Osteocyte (in vitro differentiated cells): Measurements from ENCODE around the gene KRTAP4-4. TPM values are rescaled to one million over a fixed set of nuclear protein-coding genes. Genes with fewer than 3 reads are reported as not detected.
"Not testable (repeated sequence)": the region's sequence is repeated elsewhere in the genome, so short reads cannot be mapped to it uniquely, and the experiment has no call there.

Experiments
- DNase-seq: peaks from one replicate; pipeline ENCODE4 v3.0.0; 2021; ENCODE audit warnings: mixed read lengths; ENCODE audit not compliant: unreplicated experiment; ENCODE audit errors: extremely low spot score
- H3K27ac Mint-ChIP-seq: one replicate; pipeline ENCODE4 v1.8.0; 2021; ENCODE audit warnings: mild to moderate bottlenecking, mixed read lengths; ENCODE audit not compliant: unreplicated experiment
- H3K27me3 Mint-ChIP-seq: one replicate; pipeline ENCODE4 v1.8.0; 2021; ENCODE audit warnings: mixed read lengths; ENCODE audit not compliant: unreplicated experiment
- H3K36me3 Mint-ChIP-seq: one replicate; pipeline ENCODE4 v1.8.0; 2021; ENCODE audit warnings: mixed read lengths; ENCODE audit not compliant: unreplicated experiment
- H3K4me1 Mint-ChIP-seq: one replicate; pipeline ENCODE4 v1.8.0; 2021; ENCODE audit warnings: mixed read lengths; ENCODE audit not compliant: unreplicated experiment
- H3K4me3 Mint-ChIP-seq: one replicate; pipeline ENCODE4 v1.8.0; 2021; ENCODE audit warnings: mild to moderate bottlenecking, moderate library complexity, mixed read lengths; ENCODE audit not compliant: unreplicated experiment
- H3K9me3 Mint-ChIP-seq: one replicate; pipeline ENCODE4 v1.8.0; 2021; ENCODE audit warnings: mixed read lengths; ENCODE audit not compliant: unreplicated experiment
- total RNA-seq: library from RNA; stranded (reverse); gene quantifications from 2 replicates; pipeline ENCODE4 v1.2.1, GENCODE V29; 2021
- TF ChIP-seq, protein P1 (sequence below): fragments of 200-600 bp; sonication (generic); IDR thresholded peaks from 2 replicates; pipeline ENCODE4 v1.5.0; 2021; ENCODE audit warnings: antibody characterized with exemption, mild to moderate bottlenecking, moderate library complexity

Gene KRTAP4-4
- total RNA-seq, 1 donor from 2014 or later, result not detected

DNA sequence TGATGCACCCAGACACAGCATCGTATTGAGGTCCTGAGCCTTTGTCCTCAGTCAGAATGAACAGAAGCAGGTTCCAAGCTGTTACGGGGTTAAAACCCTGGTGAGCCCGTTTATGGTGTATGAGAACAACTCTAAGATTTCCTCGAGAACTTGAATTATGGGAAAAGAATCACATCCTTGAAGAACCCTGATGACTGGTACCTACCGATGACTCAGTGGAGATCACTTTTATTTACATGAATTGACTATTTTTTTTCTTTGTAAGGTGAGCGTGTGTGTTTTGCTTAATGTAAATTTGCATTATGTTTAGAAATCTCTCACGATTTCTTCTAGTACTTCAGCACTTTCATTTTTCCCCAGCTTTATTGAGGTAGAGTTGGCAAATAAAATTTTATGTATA is 3.3 kb upstream of the KRTAP4-4 start:
- H3K9me3 Mint-ChIP-seq, result no peaks in the 10 kb centered on the region
- H3K4me3 Mint-ChIP-seq, result no peak overlapping the region
- no peaks in the 10 kb centered on the region for H3K36me3 Mint-ChIP-seq
- H3K27me3 Mint-ChIP-seq, result no peaks in the 10 kb centered on the region
- DNase-seq, result no peak
- H3K27ac Mint-ChIP-seq, result no peak overlapping the region
- H3K4me1 Mint-ChIP-seq, result no peaks in the 10 kb centered on the region
- TF ChIP-seq, protein P1, sequence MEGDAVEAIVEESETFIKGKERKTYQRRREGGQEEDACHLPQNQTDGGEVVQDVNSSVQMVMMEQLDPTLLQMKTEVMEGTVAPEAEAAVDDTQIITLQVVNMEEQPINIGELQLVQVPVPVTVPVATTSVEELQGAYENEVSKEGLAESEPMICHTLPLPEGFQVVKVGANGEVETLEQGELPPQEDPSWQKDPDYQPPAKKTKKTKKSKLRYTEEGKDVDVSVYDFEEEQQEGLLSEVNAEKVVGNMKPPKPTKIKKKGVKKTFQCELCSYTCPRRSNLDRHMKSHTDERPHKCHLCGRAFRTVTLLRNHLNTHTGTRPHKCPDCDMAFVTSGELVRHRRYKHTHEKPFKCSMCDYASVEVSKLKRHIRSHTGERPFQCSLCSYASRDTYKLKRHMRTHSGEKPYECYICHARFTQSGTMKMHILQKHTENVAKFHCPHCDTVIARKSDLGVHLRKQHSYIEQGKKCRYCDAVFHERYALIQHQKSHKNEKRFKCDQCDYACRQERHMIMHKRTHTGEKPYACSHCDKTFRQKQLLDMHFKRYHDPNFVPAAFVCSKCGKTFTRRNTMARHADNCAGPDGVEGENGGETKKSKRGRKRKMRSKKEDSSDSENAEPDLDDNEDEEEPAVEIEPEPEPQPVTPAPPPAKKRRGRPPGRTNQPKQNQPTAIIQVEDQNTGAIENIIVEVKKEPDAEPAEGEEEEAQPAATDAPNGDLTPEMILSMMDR, result no peak

DNA sequence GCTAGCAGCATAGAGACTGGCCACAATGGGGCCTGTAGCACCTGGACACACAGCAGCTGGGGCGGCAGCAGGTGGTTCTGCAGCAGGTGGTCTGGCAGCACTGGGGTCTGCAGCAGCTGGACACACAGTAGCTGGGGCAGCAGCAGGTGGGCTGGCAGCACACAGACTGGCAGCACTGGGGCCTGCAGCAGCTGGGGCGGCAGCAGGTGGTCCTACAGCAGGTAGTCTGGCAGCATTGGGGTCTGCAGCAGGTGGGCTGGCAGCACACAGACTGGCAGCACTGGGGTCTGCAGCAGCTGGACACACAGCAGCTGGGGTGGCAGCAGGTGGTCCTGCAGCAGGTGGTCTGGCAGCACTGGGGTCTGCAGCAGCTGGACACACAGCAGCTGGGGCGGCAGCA is 358 bp downstream of the KRTAP4-4 start:
- H3K27ac Mint-ChIP-seq, H3K36me3 Mint-ChIP-seq, H3K9me3 Mint-ChIP-seq, H3K4me3 Mint-ChIP-seq, DNase-seq, H3K4me1 Mint-ChIP-seq, H3K27me3 Mint-ChIP-seq: not testable (repeated sequence)

DNA sequence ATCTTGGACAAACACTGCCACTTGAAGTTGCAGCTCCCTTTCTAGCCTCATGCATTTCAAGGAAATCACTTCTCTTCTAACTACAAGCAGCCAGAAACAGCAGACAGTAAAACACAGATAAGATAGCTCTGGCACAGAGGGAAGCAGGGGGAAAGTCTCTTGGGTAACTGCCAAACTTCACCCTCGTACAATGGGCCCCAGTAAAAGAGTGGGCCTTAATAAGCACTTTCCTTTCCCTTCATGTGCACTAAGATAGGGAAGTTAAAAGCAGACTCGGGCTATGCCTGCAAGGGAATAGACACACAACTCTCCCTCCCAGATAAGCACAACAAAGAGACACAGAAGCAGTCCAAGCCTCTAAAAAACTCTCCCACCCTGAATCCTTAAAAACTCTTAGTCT is 6.7 kb downstream of the KRTAP4-4 start:
- Mint-ChIP-seq H3K27ac (no peak overlapping the region), H3K27me3 (no peaks in the 10 kb centered on the region), H3K36me3 (no peaks in the 10 kb centered on the region), H3K9me3 (no peaks in the 10 kb centered on the region), H3K4me1 (no peaks in the 10 kb centered on the region), H3K4me3 (no peak overlapping the region)
- TF ChIP-seq, protein P1, result no peak
- no peak for DNase-seq

DNA sequence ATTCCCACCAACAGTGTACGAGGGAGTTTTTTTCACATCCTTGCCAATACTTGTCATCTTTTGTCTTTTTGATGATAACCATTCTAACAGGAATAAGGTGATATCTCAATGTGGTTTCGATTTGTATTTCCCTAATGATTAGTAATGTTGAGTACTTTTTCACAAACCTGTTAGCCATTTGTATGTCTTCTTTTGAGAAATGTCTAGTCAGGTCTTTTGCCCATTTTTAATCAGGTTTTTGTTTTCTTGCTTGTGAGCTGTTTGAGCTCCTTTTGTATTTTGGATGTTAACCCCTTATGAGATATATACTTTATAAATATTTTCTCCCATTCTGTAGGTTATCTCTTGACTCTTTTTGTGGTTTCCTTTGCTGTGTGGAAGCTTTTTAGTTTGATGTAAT is 9.0 kb downstream of the KRTAP4-4 start:
- no peaks in the 10 kb centered on the region for H3K9me3 Mint-ChIP-seq
- H3K27ac Mint-ChIP-seq, result no peak overlapping the region
- TF ChIP-seq, protein P1, result no peak
- no peaks in the 10 kb centered on the region for H3K27me3 Mint-ChIP-seq
- no peak for DNase-seq
- no peaks in the 10 kb centered on the region for H3K36me3 Mint-ChIP-seq
- no peaks in the 10 kb centered on the region for H3K4me1 Mint-ChIP-seq
- H3K4me3 Mint-ChIP-seq, result no peak overlapping the region

DNA sequence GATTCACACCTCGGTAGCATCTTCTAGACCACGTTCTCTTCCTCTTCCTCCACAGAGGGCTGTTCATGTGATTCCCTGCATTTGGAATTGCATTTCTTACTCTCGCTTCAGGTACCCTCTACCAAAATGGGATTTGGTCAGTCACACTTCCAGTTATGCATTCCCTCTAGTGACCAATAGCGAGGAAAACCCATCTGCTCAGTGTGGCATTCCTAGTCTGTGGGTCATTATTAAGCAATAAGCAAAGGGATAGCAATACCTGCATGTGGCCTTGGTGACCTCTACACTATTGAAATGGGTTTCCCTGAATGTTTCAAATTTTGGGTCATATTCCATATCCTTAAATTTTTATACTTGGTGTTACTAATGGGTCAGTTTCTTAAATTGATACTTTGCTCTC is 10.5 kb downstream of the KRTAP4-4 start:
- Mint-ChIP-seq H3K27me3 (no peaks in the 10 kb centered on the region), H3K9me3 (no peaks in the 10 kb centered on the region), H3K27ac (no peak overlapping the region), H3K36me3 (no peaks in the 10 kb centered on the region), H3K4me1 (no peaks in the 10 kb centered on the region), H3K4me3 (no peak overlapping the region)
- no peak for DNase-seq
- TF ChIP-seq, protein P1, result no peak

DNA sequence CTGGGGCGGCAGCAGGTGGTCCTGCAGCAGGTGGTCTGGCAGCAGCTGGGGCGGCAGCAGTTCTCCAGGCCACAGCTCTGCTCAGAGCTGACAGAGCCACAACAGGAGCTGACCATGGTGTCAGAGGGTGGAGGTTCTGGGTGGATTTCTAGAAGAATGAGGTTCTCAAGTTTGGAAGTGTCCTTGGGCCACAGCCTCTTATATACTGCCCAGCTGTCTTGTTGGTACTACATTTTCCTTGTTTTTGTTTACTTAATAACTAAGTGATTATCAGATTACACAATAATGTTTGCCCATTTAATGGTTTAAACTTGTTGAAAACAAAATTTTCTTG is 10.9 kb downstream of the KRTAP4-4 start, which contains the start of gene KRTAP4-5:
TSS of gene KRTAP4-5 (minus strand) at position 174 of the 334 bp plus-strand sequence. CDS start at position 116, 58 bp downstream.
- Mint-ChIP-seq H3K27me3 (no peaks in the 10 kb centered on the region), H3K4me1 (no peaks in the 10 kb centered on the region), H3K4me3 (no peak within 1 kb of the TSS), H3K36me3 (no peaks in the 10 kb centered on the region), H3K27ac (no peak within 1 kb of the TSS), H3K9me3 (no peaks in the 10 kb centered on the region)
- no peak for DNase-seq
- TF ChIP-seq, protein P1, result no peak

DNA sequence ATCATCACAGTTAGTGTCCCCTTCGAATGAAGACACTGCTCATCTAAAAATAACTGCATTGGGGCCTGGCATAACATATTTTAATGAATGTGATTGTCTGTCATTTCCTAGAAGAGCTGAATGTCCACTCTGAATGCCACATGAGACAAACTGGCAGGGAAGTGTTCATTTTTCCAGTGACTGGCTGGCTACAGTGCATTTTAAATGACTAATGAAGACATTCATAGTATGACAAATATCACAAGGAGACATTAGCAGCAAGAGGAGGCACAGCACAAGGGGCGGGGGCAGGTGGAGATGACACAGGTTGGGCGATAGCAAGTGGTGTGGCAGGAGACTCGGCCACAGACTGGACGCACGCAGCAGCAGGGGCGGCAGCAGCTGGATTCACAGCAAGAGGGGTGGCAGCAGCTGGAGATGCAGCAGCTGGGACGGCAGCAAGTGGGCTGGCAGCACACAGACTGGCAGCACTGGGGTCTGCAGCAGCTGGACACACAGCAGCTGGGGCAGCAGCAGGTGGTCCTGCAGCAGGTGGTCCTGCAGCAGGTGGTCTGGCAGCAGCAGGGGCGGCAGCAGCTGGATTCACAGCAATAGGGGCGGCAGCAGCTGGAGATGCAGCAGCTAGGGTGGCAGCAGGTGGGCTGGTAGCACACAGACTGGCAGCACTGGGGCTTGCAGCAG is 11.4 kb downstream of the KRTAP4-4 start:
- not testable (repeated sequence) for H3K27me3 Mint-ChIP-seq, H3K9me3 Mint-ChIP-seq, H3K36me3 Mint-ChIP-seq, H3K4me3 Mint-ChIP-seq, H3K4me1 Mint-ChIP-seq, DNase-seq, H3K27ac Mint-ChIP-seq
